HG03103 (cell line): Measurements from ENCODE around the gene CASP9.
"Not testable (repeated sequence)": the region's sequence is repeated elsewhere in the genome, so short reads cannot be mapped to it uniquely, and the experiment has no call there.

ENCODE experiments used
- ATAC-seq: cut with Tn5 transposase; IDR thresholded peaks from one replicate; pipeline ENCODE4 v1.9.1; 2021; ENCODE audit warnings: low read depth; ENCODE audit not compliant: unreplicated experiment

Gene CASP9

GRCh38 chr1:15471723-15472122, 52.3 kb downstream of the CASP9 start:
- not testable (repeated sequence) for ATAC-seq

GRCh38 chr1:15471067-15471466, 52.9 kb downstream of the CASP9 start:
- not testable (repeated sequence) for ATAC-seq

DNA sequence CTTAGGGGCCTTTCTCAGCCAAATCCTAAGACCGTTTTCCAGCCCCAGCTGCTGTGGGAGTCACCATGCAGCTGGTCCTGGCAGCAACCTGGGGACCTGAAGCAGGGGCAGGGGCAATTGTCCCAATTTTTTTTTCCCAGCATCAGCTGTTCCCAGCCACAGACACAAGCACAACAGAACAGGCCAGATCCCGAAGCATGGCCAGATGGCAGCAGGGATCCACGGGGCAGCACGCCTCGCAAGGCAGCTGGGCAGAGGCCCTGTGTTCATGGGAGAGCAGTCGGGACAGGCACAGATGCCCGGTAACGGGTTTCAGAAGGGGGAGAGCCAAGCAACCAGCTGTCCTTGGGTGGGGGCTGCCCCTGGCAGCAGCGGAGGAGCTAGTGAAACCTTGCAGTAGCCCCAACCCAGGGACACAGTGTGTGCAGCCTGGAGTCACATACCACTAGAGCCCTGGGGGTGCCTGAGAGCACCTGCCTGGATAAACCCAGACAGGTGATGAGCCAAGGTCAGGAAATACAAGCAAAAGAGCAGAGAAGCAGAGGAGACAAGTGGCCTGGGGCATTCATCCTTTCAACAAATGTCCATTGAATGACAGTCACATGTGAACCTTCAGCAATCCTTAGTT, 54.1 kb downstream of the CASP9 start:
- ATAC-seq, result not testable (repeated sequence)

GRCh38 chr1:15469361-15469760, 54.7 kb downstream of the CASP9 start:
- ATAC-seq, result no peak

DNA sequence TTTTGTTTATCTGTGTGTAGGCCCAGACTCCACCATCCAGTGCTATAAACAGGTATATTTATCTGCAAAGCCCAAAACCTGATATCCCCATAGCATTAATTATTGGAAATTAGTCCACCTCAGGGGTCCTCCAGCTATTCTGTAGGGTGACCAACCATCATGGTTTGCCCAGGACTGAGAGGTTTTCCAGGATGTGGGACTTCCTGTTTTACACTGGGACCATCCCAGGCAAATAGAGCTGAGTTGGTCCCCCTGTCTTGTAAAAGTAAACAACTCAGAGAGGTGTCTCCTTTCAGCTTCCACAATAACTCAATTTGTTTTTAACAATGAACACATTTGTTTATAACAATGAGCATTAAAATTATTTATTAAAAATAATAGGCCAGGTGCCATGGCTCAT, 55.9 kb downstream of the CASP9 start:
- ATAC-seq, result no peak

DNA sequence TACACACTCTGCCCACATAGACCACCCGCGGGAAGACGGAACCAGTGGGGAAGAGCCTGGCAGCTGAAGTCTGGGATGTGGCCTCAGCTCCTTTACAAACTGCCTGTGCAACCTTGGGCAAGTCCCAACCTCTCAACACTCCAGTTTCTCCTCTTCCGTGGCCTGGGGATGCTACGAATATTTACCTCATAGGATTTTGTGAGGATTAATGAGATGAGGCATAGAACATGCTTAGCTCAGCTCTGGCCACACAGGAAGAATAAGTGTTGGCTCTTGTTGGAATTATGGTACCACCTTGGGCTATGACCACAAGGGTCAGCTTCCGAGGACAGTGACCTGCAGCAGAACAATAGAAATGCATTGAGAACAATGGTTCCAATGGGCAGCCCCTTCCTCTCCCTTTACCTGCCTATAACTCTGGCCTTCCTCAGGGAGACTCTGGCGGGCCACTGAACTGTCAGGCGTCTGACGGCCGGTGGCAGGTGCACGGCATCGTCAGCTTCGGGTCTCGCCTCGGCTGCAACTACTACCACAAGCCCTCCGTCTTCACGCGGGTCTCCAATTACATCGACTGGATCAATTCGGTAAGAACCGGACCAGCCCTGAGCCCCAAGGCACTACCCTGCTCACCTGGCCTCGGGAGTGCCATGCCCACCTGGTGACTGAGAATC, 56.9 kb downstream of the CASP9 start:
- not testable (repeated sequence) for ATAC-seq

DNA sequence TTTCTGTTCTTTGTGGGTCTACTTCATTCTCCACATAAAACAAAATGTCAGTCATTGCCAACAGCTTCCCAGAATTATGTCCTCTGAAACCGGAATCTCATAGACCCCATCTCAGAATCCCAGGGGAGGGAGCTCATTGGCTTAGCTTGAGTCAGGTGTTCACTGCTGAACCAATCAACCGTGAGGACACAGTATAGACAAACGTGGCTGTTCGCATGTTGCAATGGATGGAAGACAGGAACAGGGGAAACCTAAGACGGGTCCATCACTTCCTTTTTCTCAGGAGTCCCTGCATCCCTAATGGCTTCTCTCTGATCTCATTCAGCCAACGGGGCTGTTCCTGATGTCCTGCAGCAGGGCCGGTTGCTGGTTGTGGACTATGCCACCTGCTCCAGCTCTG, 58.3 kb downstream of the CASP9 start:
- no peak for ATAC-seq

- not testable (repeated sequence) for ATAC-seq
These were observed 60.1 kb downstream of the CASP9 start for GRCh38 chr1:15463926-15464322.

DNA sequence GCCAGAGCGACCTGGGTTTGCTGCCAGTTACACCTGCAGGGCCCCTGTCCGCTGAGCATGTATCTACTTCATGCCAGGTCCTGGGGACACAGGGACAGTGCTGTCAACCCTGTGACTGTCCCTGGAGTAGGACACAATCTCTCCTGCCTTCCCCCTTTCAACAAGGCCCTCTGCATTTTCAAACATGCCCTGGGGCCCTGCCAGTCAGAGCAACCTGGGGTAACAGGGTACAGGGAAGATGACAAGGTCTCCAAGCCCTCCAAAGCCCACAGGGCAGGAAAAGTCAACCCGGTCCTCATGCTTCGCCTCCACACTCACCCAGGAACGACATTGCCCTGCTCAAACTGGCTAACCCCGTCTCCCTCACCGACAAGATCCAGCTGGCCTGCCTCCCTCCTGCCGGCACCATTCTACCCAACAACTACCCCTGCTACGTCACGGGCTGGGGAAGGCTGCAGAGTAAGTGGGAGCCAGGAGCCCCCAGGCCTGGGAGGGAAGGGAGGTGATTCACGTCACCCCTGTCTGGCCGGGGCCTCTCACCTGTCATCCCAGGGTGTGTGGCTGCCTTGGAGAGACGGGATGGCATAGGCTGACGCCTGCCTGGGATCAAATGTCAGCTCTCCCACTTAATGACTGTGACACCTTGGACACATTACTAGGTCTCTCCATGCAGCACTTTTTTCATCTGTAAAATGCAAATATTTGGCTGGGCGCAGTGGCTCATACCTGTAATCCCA, 60.8 kb downstream of the CASP9 start:
- ATAC-seq, result not testable (repeated sequence)

DNA sequence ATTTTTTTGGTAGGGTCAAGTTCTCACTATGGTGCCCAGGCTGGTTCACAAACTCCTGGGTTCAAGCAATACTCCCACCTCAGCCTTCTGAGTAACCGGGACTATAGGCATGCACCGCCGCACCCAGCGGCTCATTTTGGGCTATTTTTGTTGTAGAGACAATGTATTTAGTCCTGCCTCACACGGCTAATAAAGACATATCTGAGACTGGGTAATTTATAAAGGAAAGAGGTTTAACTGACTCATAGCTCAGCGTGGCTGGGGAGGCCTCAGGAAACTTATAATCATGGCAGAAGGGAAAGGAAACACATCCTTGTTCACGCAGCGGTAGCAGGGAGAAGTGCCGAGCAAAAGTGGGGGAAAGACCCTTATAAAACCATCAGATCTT, 63.3 kb downstream of the CASP9 start:
- ATAC-seq, result no peak

- ATAC-seq, result no peak
These were observed 64.0 kb downstream of the CASP9 start for GRCh38 chr1:15459771-15460707.

- ATAC-seq, result not testable (repeated sequence)
These were observed 65.6 kb downstream of the CASP9 start for GRCh38 chr1:15458388-15458787.

- no peak for ATAC-seq
These were observed 66.4 kb downstream of the CASP9 start for GRCh38 chr1:15457585-15457984.

GRCh38 chr1:15456313-15456954, 67.6 kb downstream of the CASP9 start, which contains the start of gene CELA2A:
Gene CELA2A (plus strand): TSS chr1:15456732. CDS start chr1:15456754, 22 bp downstream.
- no peak for ATAC-seq

DNA sequence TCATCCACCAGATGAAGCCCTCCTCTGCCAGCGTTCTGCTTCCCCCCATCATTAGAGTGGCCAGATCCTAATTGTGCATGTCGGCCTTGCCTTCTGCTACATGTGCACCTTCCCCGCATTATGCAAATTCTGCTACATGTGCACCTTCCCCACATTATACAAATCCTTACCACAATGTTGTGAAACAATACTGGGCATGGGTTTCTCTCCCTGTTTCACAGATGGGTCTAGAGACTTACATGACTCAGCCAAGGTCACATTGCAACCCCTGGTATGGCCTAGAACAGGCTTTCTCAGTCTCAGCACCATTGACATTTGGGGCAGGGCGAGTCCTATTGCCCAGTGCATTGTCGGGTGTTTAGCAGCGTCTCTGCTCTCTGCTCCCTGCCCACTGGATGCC, 68.5 kb downstream of the CASP9 start:
- no peak for ATAC-seq

DNA sequence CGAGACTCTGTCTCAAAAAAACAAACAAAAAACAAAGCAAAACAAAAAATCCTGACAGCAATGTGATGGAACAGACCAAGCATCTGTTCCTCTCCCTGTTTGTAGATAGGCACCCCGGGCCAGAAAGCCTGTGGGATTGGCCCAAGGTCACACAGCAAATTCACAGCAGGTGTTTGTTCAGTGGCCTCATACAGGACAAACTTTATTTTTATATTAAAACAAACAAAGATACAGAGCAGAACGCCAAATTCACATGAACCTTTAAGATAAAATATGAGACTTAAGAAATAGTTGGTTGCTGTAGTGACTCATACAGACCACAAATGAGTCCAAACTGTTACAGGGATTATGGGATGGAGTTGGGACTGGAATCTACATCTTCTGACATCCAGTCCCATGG, 69.8 kb downstream of the CASP9 start:
- no peak for ATAC-seq

DNA sequence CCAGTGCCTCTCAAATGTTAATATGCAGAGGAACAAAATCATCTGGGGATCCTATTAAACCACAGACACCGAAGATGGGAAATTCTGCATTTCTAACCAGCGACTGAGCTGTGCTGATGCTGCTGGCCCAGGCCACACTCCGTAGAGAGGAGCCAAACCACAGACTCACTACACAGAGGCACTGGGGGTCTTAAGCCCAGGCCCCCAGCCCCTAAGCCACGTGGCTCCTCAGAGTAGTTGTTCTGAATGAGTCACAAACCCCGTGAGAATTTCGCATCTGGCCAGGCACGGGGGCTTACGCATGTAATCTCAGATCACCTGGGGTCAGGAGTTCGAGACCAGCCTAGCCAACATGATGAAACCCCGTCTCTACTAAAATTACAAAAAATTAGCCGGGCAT, 70.3 kb downstream of the CASP9 start:
- no peak for ATAC-seq

DNA sequence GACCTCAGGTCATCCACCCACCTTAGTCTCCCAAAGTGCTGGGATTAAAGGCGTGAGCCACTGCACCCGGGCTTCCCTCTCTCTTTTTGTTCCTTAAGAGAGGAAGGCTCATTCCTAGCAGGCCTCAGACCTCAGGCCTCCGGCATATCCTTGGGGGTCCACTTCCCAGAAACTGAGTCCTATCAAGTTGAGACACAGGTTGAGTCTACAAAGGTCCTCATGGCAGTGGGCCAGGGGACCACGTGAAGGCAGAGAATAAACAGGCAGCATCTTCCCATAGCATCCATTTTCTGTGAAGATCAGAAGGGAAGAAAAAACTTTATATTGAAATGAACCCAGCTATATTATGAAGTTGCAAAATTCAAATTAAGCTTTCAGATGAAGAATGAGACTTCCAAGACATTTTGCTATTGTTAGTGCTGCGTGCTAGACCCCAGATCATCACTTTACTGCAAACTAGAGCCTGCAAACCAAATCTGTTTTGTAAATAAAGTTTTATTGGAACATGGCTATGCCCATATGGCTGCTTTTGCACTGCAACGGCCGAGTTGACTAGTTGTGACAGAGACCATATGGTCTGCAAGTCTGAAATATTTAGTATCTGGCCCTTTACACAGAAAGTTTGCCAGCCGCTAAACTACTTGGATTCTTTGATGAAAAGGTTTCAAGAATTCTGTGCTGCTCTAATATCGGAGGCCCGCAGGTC, 71.0 kb downstream of the CASP9 start:
- ATAC-seq, result no peak

DNA sequence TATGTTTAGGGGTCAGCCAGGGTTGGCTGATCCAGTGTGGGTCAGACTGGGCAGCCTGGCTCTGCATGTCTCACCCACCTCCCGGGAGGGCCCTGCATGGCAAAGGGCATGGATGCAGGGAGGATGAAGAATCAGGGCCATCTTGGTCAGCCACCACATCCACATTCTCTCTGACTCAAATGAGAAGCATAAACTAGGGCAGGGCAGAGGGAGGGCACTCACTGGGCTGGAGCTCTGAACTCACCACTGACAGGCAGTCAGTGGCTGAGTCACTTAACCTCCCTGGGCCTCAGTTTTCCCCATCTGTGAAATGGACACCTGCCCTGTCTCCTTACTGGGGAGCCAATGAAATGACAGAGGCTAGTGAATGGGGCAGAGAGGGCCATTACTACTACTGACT, 71.8 kb downstream of the CASP9 start:
- ATAC-seq, result no peak
